CD4-positive, alpha-beta T cell (primary cell): ENCODE data around the gene TRAPPC2L. TPM values are rescaled to one million over a fixed set of nuclear protein-coding genes. Genes with fewer than 3 reads are reported as not detected.
A peak's percentile ranks its signal among the peaks of the same experiment; 100 is the strongest.

Experiments
- ATAC-seq: fragments of 200-7000 bp; cut with Tn5 transposase; one replicate; pipeline ENCODE4 v1.10.0; 2022; ENCODE audit warnings: mild to moderate bottlenecking; ENCODE audit not compliant: poor library complexity
- CTCF ChIA-PET: fragments of 350-600 bp; sonication (Branson Sonifier 250); formaldehyde crosslinking; loops from one replicate; lab custom pipeline; 2021; ENCODE audit warnings: antibody characterized with exemption, inconsistent platforms; lab: Charles Lee
- POLR2A ChIA-PET: fragments of 350-600 bp; sonication (Branson Sonifier 250); formaldehyde crosslinking; loops from one replicate; lab custom pipeline; 2021; ENCODE audit warnings: antibody characterized with exemption, inconsistent platforms; lab: Charles Lee
- DNase-seq, 14 experiments: peaks; one replicate each; pipeline ENCODE4 v3.0.0-alpha.2; 2013 to 2020; ENCODE audit warnings: mixed read lengths in 2 of 14
- H3K27ac ChIP-seq, 2 donors: one replicate each; pipeline versions ENCODE4 v1.5.1 to v1.7.0; 2013; ENCODE audit warnings: low read length in 2 of 2, low read depth in 1 of 2, mild to moderate bottlenecking in 1 of 2
- H3K27me3 ChIP-seq, 2 experiments: 1 replicate in 1 of 2; 2 replicates in 1 of 2; pipeline versions ENCODE4 v1.6.1 to v1.7.0; 2013; ENCODE audit warnings: low read length in 2 of 2, control low read depth in 1 of 2, mild to moderate bottlenecking in 1 of 2, moderate library complexity in 1 of 2; ENCODE audit not compliant: insufficient read depth in 2 of 2, control insufficient read depth in 1 of 2
- H3K36me3 ChIP-seq: one replicate; pipeline ENCODE4 v1.6.1; 2013; ENCODE audit warnings: low read length, control low read depth; ENCODE audit not compliant: insufficient read depth
- H3K4me1 ChIP-seq: one replicate; pipeline ENCODE4 v1.6.1; 2013; ENCODE audit warnings: low read length, control low read depth; ENCODE audit not compliant: insufficient read depth
- H3K4me3 ChIP-seq: one replicate; pipeline ENCODE4 v1.5.1; 2013; ENCODE audit warnings: mild to moderate bottlenecking, low read length, moderate library complexity
- H3K9me3 ChIP-seq, 2 experiments: 1 replicate in 1 of 2; 2 replicates in 1 of 2; pipeline versions ENCODE4 v1.6.1 to v1.7.0; 2013; ENCODE audit warnings: low read length in 2 of 2, mild to moderate bottlenecking in 2 of 2, control low read depth in 1 of 2, moderate library complexity in 1 of 2; ENCODE audit not compliant: control insufficient read depth in 1 of 2, insufficient read depth in 1 of 2
- H3K27ac Mint-ChIP-seq: one replicate; pipeline ENCODE4 v1.8.0; 2020; ENCODE audit warnings: mixed read lengths
- H3K27me3 Mint-ChIP-seq: one replicate; pipeline ENCODE4 v1.8.0; 2021; ENCODE audit warnings: mixed read lengths
- H3K36me3 Mint-ChIP-seq: one replicate; pipeline ENCODE4 v1.8.0; 2021; ENCODE audit warnings: low read depth, mixed read lengths
- H3K4me1 Mint-ChIP-seq: one replicate; pipeline ENCODE4 v1.8.0; 2021; ENCODE audit warnings: low read depth, mixed read lengths
- H3K4me3 Mint-ChIP-seq: one replicate; pipeline ENCODE4 v1.8.0; 2020; ENCODE audit warnings: mild to moderate bottlenecking, mixed read lengths
- H3K9me3 Mint-ChIP-seq: one replicate; pipeline ENCODE4 v1.8.0; 2020; ENCODE audit warnings: mixed read lengths
- intact Hi-C, 2 experiments: fragments of 100-400 bp; cut with DNase I in 1 of 2; cut with micrococcal nuclease in 1 of 2; formaldehyde crosslinking; loops; one replicate each; pipeline versions ENCODE4 v1.15.1 to v1.9.0; 2023 to 2025; cut with DNase I, micrococcal nuclease
- total RNA-seq, 174 experiments: library from RNA in 2 of 174; stranded (reverse) in 2 of 174; gene quantifications; one replicate each; pipeline ENCODE4 v1.2.3 and lab custom pipeline; 2021 to 2026
- TF ChIP-seq, protein P1 (sequence below): fragments of 200-600 bp; IDR thresholded peaks from one replicate; pipeline ENCODE4 v1.8.0; 2022; ENCODE audit warnings: antibody characterized with exemption, mild to moderate bottlenecking

The TRAPPC2L gene
- total RNA-seq, 2 experiments from 2014 or later = 48.0 to 48.2 TPM

DNA sequence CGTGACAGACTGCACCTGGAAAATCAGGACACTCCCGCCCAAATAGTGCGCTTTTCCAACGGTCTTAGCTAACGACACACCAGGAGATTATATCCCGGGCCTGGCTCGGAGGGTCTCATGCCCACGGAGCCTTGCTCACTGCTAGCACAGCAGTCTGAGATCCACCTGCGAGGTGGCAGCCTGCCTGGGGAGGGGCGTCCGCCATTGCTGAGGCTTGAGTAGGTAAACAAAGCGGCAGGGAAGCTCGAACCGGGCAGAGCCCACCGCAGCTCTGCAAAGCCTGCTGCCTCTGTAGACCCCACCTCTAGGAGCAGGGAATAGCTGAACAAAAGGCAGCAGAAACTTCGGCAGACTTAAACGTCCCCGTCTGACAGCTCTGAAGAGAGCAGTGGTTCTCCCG is 5.3 kb upstream of the TRAPPC2L start:
- peaks cover 31% of the 10 kb centered on the region for H3K4me1 ChIP-seq
- H3K36me3 Mint-ChIP-seq = no peaks in the 10 kb centered on the region
- H3K27me3 ChIP-seq = no peaks in the 10 kb centered on the region
- POLR2A ChIA-PET = no interaction called here
- TF ChIP-seq, protein P1, sequence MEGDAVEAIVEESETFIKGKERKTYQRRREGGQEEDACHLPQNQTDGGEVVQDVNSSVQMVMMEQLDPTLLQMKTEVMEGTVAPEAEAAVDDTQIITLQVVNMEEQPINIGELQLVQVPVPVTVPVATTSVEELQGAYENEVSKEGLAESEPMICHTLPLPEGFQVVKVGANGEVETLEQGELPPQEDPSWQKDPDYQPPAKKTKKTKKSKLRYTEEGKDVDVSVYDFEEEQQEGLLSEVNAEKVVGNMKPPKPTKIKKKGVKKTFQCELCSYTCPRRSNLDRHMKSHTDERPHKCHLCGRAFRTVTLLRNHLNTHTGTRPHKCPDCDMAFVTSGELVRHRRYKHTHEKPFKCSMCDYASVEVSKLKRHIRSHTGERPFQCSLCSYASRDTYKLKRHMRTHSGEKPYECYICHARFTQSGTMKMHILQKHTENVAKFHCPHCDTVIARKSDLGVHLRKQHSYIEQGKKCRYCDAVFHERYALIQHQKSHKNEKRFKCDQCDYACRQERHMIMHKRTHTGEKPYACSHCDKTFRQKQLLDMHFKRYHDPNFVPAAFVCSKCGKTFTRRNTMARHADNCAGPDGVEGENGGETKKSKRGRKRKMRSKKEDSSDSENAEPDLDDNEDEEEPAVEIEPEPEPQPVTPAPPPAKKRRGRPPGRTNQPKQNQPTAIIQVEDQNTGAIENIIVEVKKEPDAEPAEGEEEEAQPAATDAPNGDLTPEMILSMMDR = no peak
- H3K27ac ChIP-seq = no peak overlapping the region
- H3K4me3 ChIP-seq = no peak overlapping the region
- H3K9me3 ChIP-seq = no peaks in the 10 kb centered on the region
- H3K36me3 ChIP-seq = peaks cover 15% of the 10 kb centered on the region
- peaks cover 12% of the 10 kb centered on the region for H3K4me1 Mint-ChIP-seq
- intact Hi-C loops = no loop called here
- H3K27me3 Mint-ChIP-seq = no peaks in the 10 kb centered on the region
- DNase-seq = no peak
- ATAC-seq = no peak
- CTCF ChIA-PET = no interaction called here
- H3K4me3 Mint-ChIP-seq = no peak overlapping the region
- H3K27ac Mint-ChIP-seq = no peak overlapping the region
- H3K9me3 Mint-ChIP-seq = no peaks in the 10 kb centered on the region

GRCh38 chr16:88853325-88853941 is 3.5 kb upstream of the TRAPPC2L start:
- Histone ChIP-seq H3K27ac (no peak overlapping the region), H3K27me3 (no peaks in the 10 kb centered on the region), H3K36me3 (peaks cover 13% of the 10 kb centered on the region), H3K4me3 (no peak overlapping the region), H3K4me1 (peaks cover 42% of the 10 kb centered on the region), H3K9me3 (no peaks in the 10 kb centered on the region)
- ATAC-seq = no peak
- peaks cover 10% of the 10 kb centered on the region for H3K36me3 Mint-ChIP-seq
- H3K9me3 Mint-ChIP-seq = no peaks in the 10 kb centered on the region
- POLR2A ChIA-PET = no interaction called here
- TF ChIP-seq, protein P1 = no peak
- no peak overlapping the region for H3K27ac Mint-ChIP-seq
- intact Hi-C loops = no loop called here
- peaks cover 3% of the 10 kb centered on the region for H3K27me3 Mint-ChIP-seq
- CTCF ChIA-PET = no interaction called here
- no peak for DNase-seq
- peaks cover 22% of the 10 kb centered on the region for H3K4me1 Mint-ChIP-seq
- no peak overlapping the region for H3K4me3 Mint-ChIP-seq

- POLR2A ChIA-PET = interaction anchor here (0.9 kb wide), 1 partner anchor 73 kb away, joined by 3 read pairs; no protein-coding TSS in a partner anchor
- H3K36me3 ChIP-seq = peaks cover 23% of the 10 kb centered on the region
- Mint-ChIP-seq H3K27me3 (peaks cover 3% of the 10 kb centered on the region), H3K4me1 (peaks cover 27% of the 10 kb centered on the region), H3K36me3 (peaks cover 21% of the 10 kb centered on the region), H3K9me3 (no peaks in the 10 kb centered on the region), H3K4me3 (peak overlapping the region; percentile 77), H3K27ac (peak overlapping the region; percentile 42)
- H3K4me3 ChIP-seq = no peak overlapping the region
- DNase-seq = peak in 6 of 14 experiments; percentile 9 to 75 (median 27)
- TF ChIP-seq, protein P1 = no peak
- CTCF ChIA-PET = no interaction called here
- ATAC-seq = no peak
- no peaks in the 10 kb centered on the region for H3K27me3 ChIP-seq
- intact Hi-C loops = loop anchor here in 1 of 2 experiments (5.0 kb wide), 6 partner anchors 117 to 803 kb away; partner anchors contain the start of genes CHMP1A, SPATA33, ZFPM1 and ZNF778
- H3K9me3 ChIP-seq = no peaks in the 10 kb centered on the region
- H3K27ac ChIP-seq = no peak overlapping the region
- peaks cover 47% of the 10 kb centered on the region for H3K4me1 ChIP-seq
Measured at GRCh38 chr16:88854306-88855111, 2.4 kb upstream of the TRAPPC2L start.
